ENCODE measurements around the gene GXYLT2. TPM values are rescaled to one million over a fixed set of nuclear protein-coding genes. Genes with fewer than 3 reads are reported as not detected.
"Not testable (repeated sequence)": the region's sequence is repeated elsewhere in the genome, so short reads cannot be mapped to it uniquely, and the experiment has no call there.

Gene GXYLT2
- total RNA-seq, 3 donors from 2014 or later = 5.3 to 12.5 (median 6.1) TPM

DNA sequence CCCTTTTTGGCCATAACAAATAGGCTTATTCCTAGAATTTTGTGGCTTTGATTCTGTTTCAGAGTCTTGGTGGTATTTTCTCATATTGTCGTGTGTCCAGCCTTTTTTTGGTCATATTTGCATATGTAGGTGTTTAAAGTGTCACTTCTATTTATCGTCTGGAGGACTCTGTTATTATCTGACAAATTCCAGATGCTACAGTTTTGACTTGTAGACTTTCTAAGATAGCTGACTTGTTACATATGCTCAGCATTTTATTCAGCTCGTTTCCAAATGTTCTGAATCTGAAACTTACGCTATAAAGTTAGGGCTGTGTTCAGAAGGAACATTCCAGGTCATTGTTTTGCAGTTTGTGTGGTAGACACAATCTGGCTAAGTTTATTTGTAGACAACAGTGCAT, 110.6 kb downstream of the GXYLT2 start:
- no peak overlapping the region for H3K4me3 ChIP-seq
- intact Hi-C loops (cut with DNase I, micrococcal nuclease) = no loop called here
- no peaks in the 10 kb centered on the region for H3K9me3 ChIP-seq
- peaks cover 42% of the 10 kb centered on the region for H3K4me1 ChIP-seq (ENCODE audit: low read depth)
- DNase-seq = no peak
- no peaks in the 10 kb centered on the region for H3K36me3 ChIP-seq (ENCODE audit: low read depth)
- TF ChIP-seq, protein P1, sequence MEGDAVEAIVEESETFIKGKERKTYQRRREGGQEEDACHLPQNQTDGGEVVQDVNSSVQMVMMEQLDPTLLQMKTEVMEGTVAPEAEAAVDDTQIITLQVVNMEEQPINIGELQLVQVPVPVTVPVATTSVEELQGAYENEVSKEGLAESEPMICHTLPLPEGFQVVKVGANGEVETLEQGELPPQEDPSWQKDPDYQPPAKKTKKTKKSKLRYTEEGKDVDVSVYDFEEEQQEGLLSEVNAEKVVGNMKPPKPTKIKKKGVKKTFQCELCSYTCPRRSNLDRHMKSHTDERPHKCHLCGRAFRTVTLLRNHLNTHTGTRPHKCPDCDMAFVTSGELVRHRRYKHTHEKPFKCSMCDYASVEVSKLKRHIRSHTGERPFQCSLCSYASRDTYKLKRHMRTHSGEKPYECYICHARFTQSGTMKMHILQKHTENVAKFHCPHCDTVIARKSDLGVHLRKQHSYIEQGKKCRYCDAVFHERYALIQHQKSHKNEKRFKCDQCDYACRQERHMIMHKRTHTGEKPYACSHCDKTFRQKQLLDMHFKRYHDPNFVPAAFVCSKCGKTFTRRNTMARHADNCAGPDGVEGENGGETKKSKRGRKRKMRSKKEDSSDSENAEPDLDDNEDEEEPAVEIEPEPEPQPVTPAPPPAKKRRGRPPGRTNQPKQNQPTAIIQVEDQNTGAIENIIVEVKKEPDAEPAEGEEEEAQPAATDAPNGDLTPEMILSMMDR (IDR thresholded peaks at IDR 0.05) = no peak
- ATAC-seq = no peak

DNA sequence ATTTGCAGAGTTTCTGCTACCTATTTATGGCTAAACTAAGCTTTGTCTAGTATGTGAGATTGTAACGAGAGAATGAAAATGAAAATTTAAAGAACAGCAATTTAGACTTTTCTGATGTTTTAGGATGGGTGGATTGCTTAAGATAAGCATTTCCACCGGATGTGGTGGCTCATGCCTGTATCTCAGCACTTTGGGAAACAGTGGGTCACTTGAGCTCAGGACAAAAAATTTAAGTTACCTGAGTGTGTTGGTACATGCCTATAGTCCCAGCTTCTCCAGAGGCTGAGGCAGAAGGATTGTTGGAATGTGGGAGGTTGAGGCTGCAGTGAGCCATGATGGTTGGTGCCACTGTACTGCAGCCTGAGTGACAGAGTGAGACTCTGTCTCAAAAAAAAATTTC, 112.1 kb downstream of the GXYLT2 start:
- TF ChIP-seq, protein P1 (IDR thresholded peaks at IDR 0.05) = no peak
- H3K36me3 ChIP-seq (ENCODE audit: low read depth) = no peaks in the 10 kb centered on the region
- no peaks in the 10 kb centered on the region for H3K9me3 ChIP-seq
- intact Hi-C loops (cut with DNase I, micrococcal nuclease) = no loop called here
- DNase-seq (no peak), ATAC-seq (no peak)
- peaks cover 42% of the 10 kb centered on the region for H3K4me1 ChIP-seq (ENCODE audit: low read depth)
- no peak overlapping the region for H3K4me3 ChIP-seq

- ATAC-seq; DNase-seq; intact Hi-C loops (cut with DNase I, micrococcal nuclease); H3K9me3 ChIP-seq; H3K4me3 ChIP-seq; H3K36me3 ChIP-seq (ENCODE audit: low read depth): not testable (repeated sequence)
- peaks cover 25% of the 10 kb centered on the region for H3K4me1 ChIP-seq (ENCODE audit: low read depth)
Observed at GRCh38 chr3:73003050-73003449, 115.2 kb downstream of the GXYLT2 start.

DNA sequence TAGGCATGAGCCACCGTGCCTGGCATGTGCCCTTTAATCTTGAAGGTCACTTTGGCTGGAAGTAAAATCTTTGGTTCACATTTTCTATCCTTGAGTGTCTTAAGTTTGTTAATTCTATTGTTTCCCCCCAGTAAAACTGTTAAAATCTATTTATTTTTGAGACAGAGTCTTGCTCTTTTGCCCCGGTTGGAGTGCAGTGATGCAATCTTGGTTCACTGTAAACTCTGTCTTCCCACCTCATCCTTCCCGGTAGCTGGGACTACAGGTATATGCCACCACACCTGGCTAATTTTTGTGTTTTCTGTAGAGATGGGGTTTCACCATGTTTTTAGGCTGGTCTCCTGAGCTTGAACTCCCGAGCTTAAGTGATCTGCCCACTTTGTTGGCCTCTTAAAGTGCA, 116.5 kb downstream of the GXYLT2 start:
- intact Hi-C loops (cut with DNase I, micrococcal nuclease) = no loop called here
- peaks cover 12% of the 10 kb centered on the region for H3K4me1 ChIP-seq (ENCODE audit: low read depth)

DNA sequence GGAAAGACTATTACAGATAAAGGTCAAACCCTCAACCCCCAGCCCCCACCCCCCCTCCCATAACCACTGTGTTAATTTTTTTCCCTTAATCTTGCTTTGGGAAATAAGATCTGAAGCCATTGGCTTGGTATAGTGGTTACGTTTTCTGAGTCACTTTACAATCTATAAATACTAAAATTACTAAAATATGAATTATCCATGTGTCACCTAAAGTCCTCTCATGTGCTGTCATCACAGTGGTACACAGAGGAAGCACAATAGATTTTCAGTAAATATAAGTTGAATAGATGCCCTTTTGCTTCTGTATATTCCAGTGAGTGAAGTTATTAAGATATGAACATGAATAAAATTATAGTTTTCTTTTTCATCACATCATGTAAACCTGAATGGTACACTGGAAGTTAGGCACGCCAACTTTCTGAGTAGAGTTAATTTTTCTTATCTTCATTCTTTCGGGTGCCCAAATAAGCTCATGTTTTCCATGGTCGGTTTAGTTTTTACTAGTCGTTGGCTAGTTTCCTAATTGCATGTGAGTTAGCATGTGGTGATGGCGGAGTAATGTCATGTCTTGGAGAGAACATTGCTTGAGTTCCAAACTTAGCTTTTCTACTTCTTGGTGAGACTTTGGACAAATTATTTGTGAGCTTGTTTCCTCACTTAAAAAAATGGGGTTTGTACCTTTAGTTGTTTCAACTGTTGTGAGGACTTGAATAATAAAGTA, 120.3 kb downstream of the GXYLT2 start:
- TF ChIP-seq, protein P1 (IDR thresholded peaks at IDR 0.05) = no peak
- no peaks in the 10 kb centered on the region for H3K9me3 ChIP-seq
- no peak overlapping the region for H3K4me3 ChIP-seq
- no peak for DNase-seq
- no peaks in the 10 kb centered on the region for H3K4me1 ChIP-seq (ENCODE audit: low read depth)
- intact Hi-C loops (cut with DNase I, micrococcal nuclease) = no loop called here
- no peaks in the 10 kb centered on the region for H3K36me3 ChIP-seq (ENCODE audit: low read depth)
- ATAC-seq = no peak

More for the DNA sequence above, 116.5 kb downstream of the GXYLT2 start:
- DNase-seq (no peak), ATAC-seq (no peak)
- Histone ChIP-seq H3K9me3 (no peaks in the 10 kb centered on the region), H3K36me3 (ENCODE audit: low read depth) (no peaks in the 10 kb centered on the region), H3K4me3 (no peak overlapping the region)
- TF ChIP-seq, protein P1 (IDR thresholded peaks at IDR 0.05) = no peak

GRCh38 chr3:73009008-73009407, 121.2 kb downstream of the GXYLT2 start:
- Histone ChIP-seq H3K36me3 (ENCODE audit: low read depth) (no peaks in the 10 kb centered on the region), H3K4me1 (ENCODE audit: low read depth) (no peaks in the 10 kb centered on the region), H3K9me3 (no peaks in the 10 kb centered on the region), H3K4me3 (no peak overlapping the region)
- intact Hi-C loops (cut with DNase I, micrococcal nuclease) = no loop called here
- TF ChIP-seq, protein P1 (IDR thresholded peaks at IDR 0.05) = no peak
- ATAC-seq (no peak), DNase-seq (no peak)
